Muscle of back (tissue), 11 donors: ENCODE measurements around the gene KCNIP4. TPM values are rescaled to one million over a fixed set of nuclear protein-coding genes. Genes with fewer than 3 reads are reported as not detected.

ENCODE experiments used
- DNase-seq, 3 donors: peaks; one replicate each; pipeline versions ENCODE4 v3.0.0 to v3.0.0-alpha.2; 2013
- polyA plus RNA-seq, 10 donors: library from polyadenylated mRNA; unstranded; fragments of 120-200 nt; gene quantifications; one replicate each; pipeline ENCODE4 v1.2.1, GENCODE V29; 2013; ENCODE audit not compliant: insufficient read length in 10 of 10

The KCNIP4 gene
- polyA plus RNA-seq, 10 donors, result 1.5 to 3.5 (median 2.9) TPM

DNA sequence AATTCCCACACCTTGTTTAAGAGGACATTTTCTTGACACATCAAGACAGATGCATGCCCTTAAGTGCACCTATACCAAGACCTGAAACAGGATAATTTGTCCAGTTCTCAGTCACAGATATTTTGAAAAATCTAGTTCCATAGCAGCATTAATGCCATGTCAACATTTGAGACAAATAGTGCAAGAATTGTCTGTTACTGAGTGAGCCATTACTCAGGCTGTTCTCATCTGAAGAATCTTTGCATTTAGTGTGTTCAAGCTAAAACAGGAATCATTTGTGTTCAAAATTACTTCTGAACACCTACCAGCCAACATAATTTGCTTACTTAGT lies 354.9 kb downstream of the KCNIP4 start:
- no peak for DNase-seq

- DNase-seq, result no peak
Measured at GRCh38 chr4:21592970-21593670, 355.5 kb downstream of the KCNIP4 start.

DNA sequence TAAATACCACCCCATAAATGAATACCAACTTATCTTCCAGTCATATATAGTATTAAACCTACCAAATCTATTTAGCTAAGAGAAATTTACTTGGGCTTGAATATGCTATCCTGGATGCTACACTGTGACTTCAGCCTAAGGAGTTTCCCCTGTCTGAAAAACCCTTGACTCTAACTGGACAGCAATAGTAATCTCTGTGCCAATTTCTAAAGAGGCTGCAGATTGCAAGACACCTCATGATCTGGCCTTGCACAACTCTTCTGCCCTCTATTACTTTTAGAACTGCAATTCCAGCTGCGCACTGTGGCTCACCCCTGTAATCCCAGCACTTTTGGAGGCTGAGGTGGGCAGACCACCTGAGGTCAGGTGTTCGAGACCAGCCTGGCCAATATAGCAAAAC lies 371.5 kb downstream of the KCNIP4 start:
- DNase-seq, result no peak

DNA sequence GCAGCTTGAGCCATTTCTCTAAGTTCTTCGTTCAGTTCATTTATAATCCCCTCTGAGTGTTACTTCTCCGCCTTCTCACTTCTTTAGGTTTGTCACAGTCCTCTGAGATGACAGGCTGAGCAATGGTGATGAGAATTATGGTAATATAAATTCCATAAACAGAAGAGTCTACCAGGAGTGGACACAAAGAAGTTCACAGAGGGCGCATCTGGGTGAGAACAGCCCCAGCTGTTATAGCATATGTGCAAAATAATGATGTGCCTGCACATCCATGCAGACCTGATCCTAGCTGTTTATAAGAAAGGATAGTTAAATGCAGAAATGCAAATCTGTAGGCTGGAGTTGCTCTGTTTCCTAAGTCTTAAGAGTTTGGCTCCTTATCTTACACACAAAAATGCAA lies 377.5 kb downstream of the KCNIP4 start:
- no peak for DNase-seq

- DNase-seq, result no peak
Measured at GRCh38 chr4:21569638-21570037, 378.9 kb downstream of the KCNIP4 start.

- DNase-seq, result no peak
Measured at GRCh38 chr4:21555083-21555482, 393.5 kb downstream of the KCNIP4 start.

DNA sequence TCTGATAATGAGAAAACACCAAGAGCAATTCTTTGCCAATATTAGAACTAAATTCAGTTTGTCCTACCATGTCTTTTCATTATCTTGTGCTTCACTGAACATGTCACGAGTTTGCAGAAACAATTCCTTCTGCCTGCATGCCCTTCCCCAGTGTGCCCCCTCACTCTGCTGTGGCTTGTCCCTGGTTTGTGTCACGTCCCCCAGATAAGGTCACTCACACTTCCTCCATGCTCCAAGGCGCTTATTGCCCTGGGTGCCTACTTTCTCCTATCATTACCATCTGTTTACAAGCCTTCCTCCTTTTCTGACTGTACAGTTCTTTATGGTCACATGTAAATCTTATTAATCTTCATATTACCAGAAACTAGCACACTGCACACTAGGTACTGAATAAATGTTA lies 394.1 kb downstream of the KCNIP4 start:
- no peak for DNase-seq

DNA sequence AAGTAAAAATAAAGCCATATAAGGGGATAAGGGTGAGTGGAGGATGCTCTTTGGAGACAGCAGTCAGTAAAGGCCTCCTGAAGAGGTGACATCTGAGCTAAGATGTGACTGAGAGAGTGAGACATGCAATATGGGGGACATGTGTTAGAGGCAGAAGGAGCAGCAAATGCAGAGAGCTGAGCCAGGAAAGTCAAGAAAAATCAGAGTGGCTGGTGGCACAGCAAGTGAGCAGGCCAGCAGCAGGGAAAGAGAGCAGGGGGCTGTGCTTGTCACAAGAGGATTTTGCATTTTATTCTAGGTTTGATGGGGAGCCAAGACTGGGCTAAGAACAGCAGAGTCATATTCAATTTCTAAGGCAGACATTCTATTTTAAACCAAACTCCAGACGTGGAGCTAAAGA lies 394.5 kb downstream of the KCNIP4 start:
- DNase-seq, result no peak

GRCh38 chr4:21552455-21552854 lies 396.1 kb downstream of the KCNIP4 start:
- DNase-seq, result no peak

DNA sequence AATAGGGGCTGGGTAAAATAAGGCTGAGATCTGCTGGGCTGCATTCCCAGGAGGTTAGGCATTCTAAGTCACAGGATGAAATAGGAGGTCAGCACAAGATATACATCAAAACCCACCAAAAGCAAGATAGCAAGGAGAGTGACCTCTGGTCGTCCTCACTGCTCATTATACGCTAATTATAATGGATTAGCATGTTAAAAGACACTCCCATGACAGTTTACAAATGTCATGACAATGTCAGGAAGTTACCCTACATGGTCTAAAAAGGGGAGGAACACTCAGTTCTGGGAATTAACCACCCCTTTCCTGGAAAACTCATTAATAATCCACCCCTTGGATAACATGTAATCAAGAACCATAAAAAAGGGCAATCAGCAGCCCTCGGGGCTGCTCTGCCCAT lies 403.6 kb downstream of the KCNIP4 start:
- peak in 1 of 3 donors; percentile 8 for DNase-seq

DNA sequence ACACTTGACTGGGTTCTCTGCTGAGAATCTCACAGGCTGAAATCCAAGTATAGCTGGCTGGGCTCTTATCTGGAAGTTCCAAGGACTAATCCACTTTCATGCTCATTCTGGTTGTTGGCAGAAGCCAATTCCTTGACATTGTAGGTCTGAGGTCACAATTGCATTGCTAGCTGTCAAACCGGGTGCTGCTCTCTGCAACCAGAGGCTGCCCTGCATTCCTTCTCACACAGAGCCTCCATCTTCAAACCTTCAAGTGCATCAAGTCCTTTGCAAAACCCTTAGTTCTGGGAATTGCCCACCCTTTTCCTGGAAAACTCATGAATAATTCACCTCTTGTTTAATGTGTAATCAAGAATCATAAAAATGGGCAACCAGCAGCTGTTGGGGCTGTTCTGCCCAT lies 404.2 kb downstream of the KCNIP4 start:
- peak in 1 of 3 donors; percentile 21 for DNase-seq

- DNase-seq, result no peak
Measured at GRCh38 chr4:21543514-21543913, 405.1 kb downstream of the KCNIP4 start.

DNA sequence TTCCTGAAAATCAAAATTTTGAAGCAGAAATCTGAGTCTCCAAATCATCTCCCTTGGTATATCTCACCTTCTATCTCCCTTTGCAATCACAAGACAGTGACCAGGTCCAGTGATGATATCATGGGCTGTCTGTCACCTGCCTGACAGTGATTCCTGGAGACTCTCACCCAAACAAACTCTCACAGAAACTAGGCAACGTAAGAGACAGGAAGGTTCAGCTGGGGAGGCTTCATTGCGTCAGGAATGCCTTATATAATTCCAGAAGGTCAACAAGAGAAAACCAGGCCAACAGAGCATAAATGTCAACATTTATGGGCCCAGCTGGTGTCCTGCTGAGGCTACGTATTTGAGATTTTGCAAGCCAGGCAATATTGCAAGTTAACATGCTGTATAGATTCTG lies 412.7 kb downstream of the KCNIP4 start:
- DNase-seq, result no peak

- no peak for DNase-seq
Measured at GRCh38 chr4:21531048-21531447, 417.5 kb downstream of the KCNIP4 start.

- DNase-seq, result no peak
Measured at GRCh38 chr4:21529214-21529613, 419.4 kb downstream of the KCNIP4 start.

- DNase-seq, result no peak
Measured at GRCh38 chr4:21522296-21522695, 426.3 kb downstream of the KCNIP4 start.

- DNase-seq, result no peak
Measured at GRCh38 chr4:21517126-21517859, 431.3 kb downstream of the KCNIP4 start.

DNA sequence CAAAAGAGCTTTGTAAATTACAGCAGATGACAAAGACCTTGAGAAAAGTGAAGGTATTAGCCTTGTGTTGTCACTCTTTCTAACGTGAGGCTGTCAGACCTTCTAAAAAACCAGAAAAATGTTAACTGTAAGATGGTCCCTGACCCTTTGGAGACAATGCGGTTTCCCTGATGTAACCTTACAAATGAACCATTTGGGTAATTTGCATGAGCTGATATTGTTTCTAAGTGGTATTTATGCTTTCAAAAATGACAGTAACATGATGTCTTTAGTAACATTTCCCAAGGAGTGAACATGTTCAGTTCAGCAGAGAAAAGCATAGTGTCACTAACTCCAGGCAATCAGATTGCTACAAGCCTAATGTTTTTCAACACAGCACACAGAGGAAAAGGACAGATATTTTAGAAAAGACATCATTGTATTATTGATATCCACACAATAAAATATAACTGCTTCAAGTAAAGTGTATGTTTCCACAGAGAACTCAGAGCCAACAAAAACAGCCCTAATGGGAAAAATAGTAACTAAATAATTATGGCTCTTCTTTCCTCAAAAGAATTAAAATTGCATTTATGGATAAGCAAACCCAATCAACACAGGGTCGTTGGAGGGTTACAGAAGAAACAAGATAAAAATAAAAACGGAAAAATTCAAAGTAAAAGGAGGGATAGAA lies 434.4 kb downstream of the KCNIP4 start:
- DNase-seq, result no peak

DNA sequence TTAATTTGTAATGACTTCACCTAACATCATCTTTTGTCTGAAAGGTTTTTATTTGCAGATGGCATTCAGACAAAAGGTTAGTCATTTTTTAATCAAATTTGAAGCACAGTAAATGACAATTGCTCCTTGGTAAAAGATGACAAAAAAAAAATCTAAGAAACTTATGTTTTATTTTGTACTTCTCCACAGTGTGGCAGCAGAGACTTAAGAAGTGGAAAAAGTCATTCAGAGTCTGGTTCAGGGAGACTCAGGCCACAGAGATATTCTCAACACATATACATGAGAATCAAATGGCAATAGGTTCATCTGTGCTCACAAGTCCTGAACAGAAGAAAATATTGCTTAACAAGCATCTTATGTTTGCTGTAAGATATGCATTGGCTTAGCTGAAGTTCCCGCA lies 436.2 kb downstream of the KCNIP4 start:
- peak; percentile 17 to 48 (median 19) for DNase-seq

DNA sequence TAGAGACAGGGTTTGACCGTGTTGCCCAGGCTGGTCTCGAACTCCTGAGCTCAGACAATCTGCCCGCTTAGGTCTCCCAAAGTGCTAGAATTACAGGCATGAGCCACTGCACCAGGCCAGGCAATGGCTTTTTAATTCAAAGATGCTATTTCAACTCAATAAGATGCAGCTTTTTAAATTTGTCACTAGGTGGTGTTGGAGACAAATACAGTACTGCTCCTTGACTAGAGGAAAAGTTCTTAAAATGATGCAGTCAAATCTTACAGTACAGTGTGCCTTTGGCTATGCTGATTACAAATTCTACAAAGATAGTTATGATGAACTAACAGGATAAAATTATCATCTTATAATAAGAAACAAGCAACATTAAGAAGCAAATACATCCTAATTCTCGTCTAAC lies 441.1 kb downstream of the KCNIP4 start:
- DNase-seq, result no peak

DNA sequence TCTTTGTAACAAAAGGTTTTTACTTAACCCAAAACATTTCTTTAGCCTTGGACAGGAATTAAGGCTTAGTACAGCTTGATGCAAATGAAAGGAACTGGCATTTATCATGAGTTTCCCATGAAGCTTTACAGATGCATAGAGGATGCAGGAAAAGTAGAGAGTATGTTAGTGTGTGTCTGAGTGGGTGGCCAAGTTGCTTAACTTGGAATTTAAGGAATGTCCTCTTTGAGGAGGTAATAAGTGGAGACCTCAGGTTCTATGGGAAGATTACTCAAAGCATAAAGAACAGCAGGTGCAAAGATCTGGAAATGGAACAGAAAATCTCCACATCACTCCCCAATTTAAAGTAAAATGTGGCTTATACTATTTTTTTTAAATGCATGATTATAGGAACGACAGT lies 457.9 kb downstream of the KCNIP4 start:
- DNase-seq, result no peak

DNA sequence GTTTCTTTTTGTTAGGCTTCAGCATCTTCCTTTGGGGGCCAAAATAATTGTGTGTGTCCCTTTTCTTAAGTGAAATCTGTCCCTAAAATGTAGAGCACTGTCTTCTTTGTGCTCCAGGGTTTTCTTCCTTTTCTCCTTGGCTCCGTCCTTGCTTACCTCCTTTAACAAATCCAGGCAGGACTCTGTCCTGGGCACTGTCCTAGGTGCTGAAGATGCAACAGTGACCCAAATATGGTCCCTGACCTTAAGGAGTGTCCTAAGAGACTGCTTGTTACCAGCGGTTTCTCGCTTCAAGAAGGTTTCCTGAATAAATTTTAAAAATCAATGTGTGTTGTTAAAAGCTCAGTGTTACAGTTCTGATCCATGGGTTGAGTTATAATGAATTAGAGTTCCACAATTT lies 471.8 kb downstream of the KCNIP4 start:
- DNase-seq, result peak in 2 of 3 donors; percentile 11 to 31

DNA sequence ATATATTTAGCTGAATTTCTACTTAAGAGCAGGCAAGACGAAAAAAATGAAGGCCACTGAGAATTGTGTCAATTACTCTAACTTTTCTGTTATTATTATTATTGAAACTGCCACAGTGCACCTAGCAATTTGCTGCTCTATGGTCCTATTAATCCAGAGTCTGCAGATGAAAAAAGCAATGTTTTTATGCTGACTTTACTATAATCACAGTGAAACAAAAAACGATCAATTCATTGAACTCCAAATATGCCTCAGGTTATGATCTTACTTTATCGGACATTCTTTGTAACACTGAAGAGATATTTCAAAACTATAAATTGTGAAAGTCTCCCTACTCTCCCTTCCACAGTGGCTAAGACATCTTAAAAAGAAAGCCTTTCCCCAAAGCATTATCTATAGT lies 474.4 kb downstream of the KCNIP4 start:
- DNase-seq, result no peak
